Natural killer cell treated with Interleukin-12 subunit alpha and Interleukin-12 subunit beta and Interleukin-15 and Interleukin-18, amount 100 ng/mL, for 72 hours (primary cell): ENCODE measurements around the gene PKP4. TPM values are rescaled to one million over a fixed set of nuclear protein-coding genes. Genes with fewer than 3 reads are reported as not detected.

Source experiments
- ATAC-seq, 2 donors: fragments of 150-1000 bp; cut with Tn5 transposase in 1 of 2; sonication (Bioruptor Pico), chemical (Tn5 transposase) in 1 of 2; 2 replicates each; pipeline ENCODE4 v1.10.0; 2021
- DNase-seq: peaks from one replicate; pipeline ENCODE4 v3.0.0; 2022; ENCODE audit warnings: low spot score
- H3K27ac Mint-ChIP-seq, 2 donors: 1 replicate in 1 of 2; 2 replicates in 1 of 2; pipeline ENCODE4 v1.8.0; 2022; ENCODE audit warnings: mixed read lengths in 2 of 2, mild to moderate bottlenecking in 1 of 2, moderate library complexity in 1 of 2
- H3K27me3 Mint-ChIP-seq, 2 donors: 1 replicate in 1 of 2; 2 replicates in 1 of 2; pipeline ENCODE4 v1.8.0; 2022; ENCODE audit warnings: mixed read lengths in 2 of 2
- H3K36me3 Mint-ChIP-seq: one replicate; pipeline ENCODE4 v1.8.0; 2022; ENCODE audit warnings: mixed read lengths
- H3K4me1 Mint-ChIP-seq, 2 donors: 1 replicate in 1 of 2; 2 replicates in 1 of 2; pipeline ENCODE4 v1.8.0; 2022; ENCODE audit warnings: low read depth in 2 of 2, mixed read lengths in 2 of 2, mild to moderate bottlenecking in 1 of 2
- H3K4me3 Mint-ChIP-seq: one replicate; pipeline ENCODE4 v1.8.0; 2022; ENCODE audit warnings: mixed read lengths
- H3K9me3 Mint-ChIP-seq: 2 replicates; pipeline ENCODE4 v1.8.0; 2022; ENCODE audit warnings: mixed read lengths
- total RNA-seq, 2 donors: library from RNA; stranded (reverse); gene quantifications; one replicate each; pipeline ENCODE4 v1.2.3, GENCODE V29; 2022

The PKP4 gene
- total RNA-seq, 2 donors from 2014 or later, result 16.9 to 54.4 TPM

- no peak overlapping the region for H3K27ac Mint-ChIP-seq
- ATAC-seq, result peak in 1 of 2 donors; percentile 32
- no peak overlapping the region for H3K4me3 Mint-ChIP-seq
- no peaks in the 10 kb centered on the region for H3K4me1 Mint-ChIP-seq
- H3K9me3 Mint-ChIP-seq, result no peaks in the 10 kb centered on the region
- peaks cover 8% of the 10 kb centered on the region for H3K36me3 Mint-ChIP-seq
- H3K27me3 Mint-ChIP-seq, result no peaks in the 10 kb centered on the region
- DNase-seq, result no peak
Observed at GRCh38 chr2:158619496-158619895, 162.7 kb downstream of the PKP4 start.

GRCh38 chr2:158620656-158621055 is 163.9 kb downstream of the PKP4 start:
- no peak overlapping the region for H3K27ac Mint-ChIP-seq
- H3K9me3 Mint-ChIP-seq, result no peaks in the 10 kb centered on the region
- no peak overlapping the region for H3K4me3 Mint-ChIP-seq
- peaks cover 8% of the 10 kb centered on the region for H3K36me3 Mint-ChIP-seq
- no peaks in the 10 kb centered on the region for H3K4me1 Mint-ChIP-seq
- no peaks in the 10 kb centered on the region for H3K27me3 Mint-ChIP-seq
- no peak for DNase-seq
- no peak for ATAC-seq

- Mint-ChIP-seq H3K9me3 (no peaks in the 10 kb centered on the region), H3K4me1 (no peaks in the 10 kb centered on the region), H3K27ac (no peak overlapping the region), H3K4me3 (no peak overlapping the region), H3K36me3 (peaks cover 8% of the 10 kb centered on the region), H3K27me3 (no peaks in the 10 kb centered on the region)
- no peak for ATAC-seq
- DNase-seq, result no peak
Observed at GRCh38 chr2:158624071-158624667, 167.4 kb downstream of the PKP4 start.

DNA sequence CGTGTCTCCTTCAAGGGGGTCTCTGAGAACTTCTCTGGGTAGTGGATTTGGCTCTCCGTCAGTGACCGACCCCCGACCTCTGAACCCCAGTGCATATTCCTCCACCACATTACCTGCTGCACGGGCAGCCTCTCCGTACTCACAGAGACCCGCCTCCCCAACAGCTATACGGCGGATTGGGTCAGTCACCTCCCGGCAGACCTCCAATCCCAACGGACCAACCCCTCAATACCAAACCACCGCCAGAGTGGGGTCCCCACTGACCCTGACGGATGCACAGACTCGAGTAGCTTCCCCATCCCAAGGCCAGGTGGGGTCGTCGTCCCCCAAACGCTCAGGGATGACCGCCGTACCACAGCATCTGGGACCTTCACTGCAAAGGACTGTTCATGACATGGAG is 168.2 kb downstream of the PKP4 start:
- H3K4me3 Mint-ChIP-seq, result no peak overlapping the region
- no peak for DNase-seq
- no peak overlapping the region for H3K27ac Mint-ChIP-seq
- H3K27me3 Mint-ChIP-seq, result no peaks in the 10 kb centered on the region
- peaks cover 8% of the 10 kb centered on the region for H3K36me3 Mint-ChIP-seq
- H3K9me3 Mint-ChIP-seq, result no peaks in the 10 kb centered on the region
- H3K4me1 Mint-ChIP-seq, result no peaks in the 10 kb centered on the region
- ATAC-seq, result peak in 1 of 2 donors; percentile 28

GRCh38 chr2:158629116-158629515 is 172.4 kb downstream of the PKP4 start:
- Mint-ChIP-seq H3K4me3 (no peak overlapping the region), H3K4me1 (no peaks in the 10 kb centered on the region), H3K27ac (no peak overlapping the region), H3K36me3 (peaks cover 7% of the 10 kb centered on the region), H3K27me3 (no peaks in the 10 kb centered on the region), H3K9me3 (no peaks in the 10 kb centered on the region)
- ATAC-seq, result no peak
- DNase-seq, result no peak

DNA sequence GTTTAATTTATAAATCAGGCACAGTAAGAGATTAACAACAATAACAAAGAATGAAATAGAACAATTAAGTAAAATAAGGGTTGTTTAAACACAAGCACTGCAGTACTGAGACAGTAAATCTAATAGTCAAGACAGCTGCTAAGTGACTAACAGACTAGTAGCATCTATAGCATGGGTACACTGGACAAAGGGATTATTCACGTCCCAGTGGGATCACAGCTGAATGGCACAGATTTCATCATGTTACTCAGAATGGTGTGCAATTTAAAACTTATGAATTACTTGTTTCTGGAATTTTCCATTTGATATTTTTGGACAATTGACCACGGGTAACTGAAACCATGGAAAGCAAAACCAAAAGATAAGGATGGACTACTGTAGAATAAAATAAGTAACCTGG is 176.5 kb downstream of the PKP4 start:
- no peak for DNase-seq
- Mint-ChIP-seq H3K4me3 (no peak overlapping the region), H3K27me3 (no peaks in the 10 kb centered on the region), H3K4me1 (no peaks in the 10 kb centered on the region), H3K9me3 (no peaks in the 10 kb centered on the region), H3K36me3 (peaks cover 7% of the 10 kb centered on the region), H3K27ac (no peak overlapping the region)
- ATAC-seq, result no peak

- Mint-ChIP-seq H3K4me1 (no peaks in the 10 kb centered on the region), H3K4me3 (no peak overlapping the region), H3K9me3 (no peaks in the 10 kb centered on the region), H3K36me3 (peaks cover 7% of the 10 kb centered on the region), H3K27ac (no peak overlapping the region), H3K27me3 (no peaks in the 10 kb centered on the region)
- DNase-seq (no peak), ATAC-seq (no peak)
Observed at GRCh38 chr2:158634627-158635026, 177.9 kb downstream of the PKP4 start.

DNA sequence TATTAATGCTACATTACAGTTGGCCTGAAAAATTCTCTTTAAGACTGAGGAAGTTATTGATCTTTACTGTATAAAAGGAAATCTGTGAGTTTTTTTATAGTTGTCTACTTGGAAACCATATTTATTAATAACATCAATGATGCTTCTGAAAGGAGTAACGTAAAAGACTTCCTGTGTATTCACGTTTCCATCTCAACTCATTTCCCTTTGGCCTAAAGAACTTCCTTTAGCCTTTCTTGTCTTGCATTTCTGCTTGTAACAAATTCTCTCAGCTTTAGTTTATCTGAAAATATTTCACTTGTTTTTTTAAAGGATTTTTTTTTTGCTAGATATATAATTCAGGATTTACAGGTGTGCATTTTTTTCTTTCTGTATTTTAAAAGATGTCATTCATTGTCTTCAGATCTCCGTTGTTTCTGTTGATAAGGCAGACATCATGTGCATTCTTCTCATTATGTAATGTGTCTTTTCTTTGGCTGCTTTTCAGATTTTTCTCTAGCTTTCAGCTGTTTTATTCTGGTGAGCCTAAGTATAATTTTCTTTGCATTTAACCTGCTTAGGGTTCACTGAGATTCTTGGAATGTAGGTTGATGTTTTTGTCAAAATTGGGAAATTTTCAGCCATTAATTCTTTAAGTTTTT is 179.3 kb downstream of the PKP4 start:
- ATAC-seq, result no peak
- no peak overlapping the region for H3K4me3 Mint-ChIP-seq
- H3K9me3 Mint-ChIP-seq, result no peaks in the 10 kb centered on the region
- no peaks in the 10 kb centered on the region for H3K4me1 Mint-ChIP-seq
- H3K27me3 Mint-ChIP-seq, result no peaks in the 10 kb centered on the region
- H3K36me3 Mint-ChIP-seq, result peaks cover 7% of the 10 kb centered on the region
- no peak for DNase-seq
- no peak overlapping the region for H3K27ac Mint-ChIP-seq

DNA sequence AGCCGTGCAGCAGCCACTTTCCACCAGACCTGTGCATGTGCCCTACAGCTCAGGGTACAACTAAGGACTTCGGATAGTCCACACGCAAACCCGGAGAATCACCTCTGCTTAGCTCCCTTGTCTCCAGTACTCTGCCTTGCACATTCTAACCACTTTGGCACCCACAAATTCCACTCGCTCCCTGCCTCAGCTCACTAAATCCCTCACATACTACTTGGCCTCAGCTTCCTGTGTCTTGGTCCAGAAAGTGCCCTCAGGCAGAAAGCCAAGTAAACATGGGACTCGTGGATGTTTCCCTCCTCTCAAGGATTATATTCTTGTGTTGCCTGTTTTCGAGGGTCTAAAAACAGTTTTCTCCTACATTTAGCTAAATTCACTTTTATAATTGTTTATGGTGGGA is 180.6 kb downstream of the PKP4 start:
- ATAC-seq, result no peak
- H3K27ac Mint-ChIP-seq, result no peak overlapping the region
- DNase-seq, result no peak
- no peaks in the 10 kb centered on the region for H3K36me3 Mint-ChIP-seq
- H3K4me3 Mint-ChIP-seq, result no peak overlapping the region
- no peaks in the 10 kb centered on the region for H3K9me3 Mint-ChIP-seq
- H3K27me3 Mint-ChIP-seq, result no peaks in the 10 kb centered on the region
- no peaks in the 10 kb centered on the region for H3K4me1 Mint-ChIP-seq

- no peaks in the 10 kb centered on the region for H3K4me1 Mint-ChIP-seq
- no peak overlapping the region for H3K4me3 Mint-ChIP-seq
- no peak for DNase-seq
- H3K36me3 Mint-ChIP-seq, result no peaks in the 10 kb centered on the region
- no peak overlapping the region for H3K27ac Mint-ChIP-seq
- no peaks in the 10 kb centered on the region for H3K9me3 Mint-ChIP-seq
- H3K27me3 Mint-ChIP-seq, result no peaks in the 10 kb centered on the region
- no peak for ATAC-seq
Observed at GRCh38 chr2:158644139-158644538, 187.4 kb downstream of the PKP4 start.

DNA sequence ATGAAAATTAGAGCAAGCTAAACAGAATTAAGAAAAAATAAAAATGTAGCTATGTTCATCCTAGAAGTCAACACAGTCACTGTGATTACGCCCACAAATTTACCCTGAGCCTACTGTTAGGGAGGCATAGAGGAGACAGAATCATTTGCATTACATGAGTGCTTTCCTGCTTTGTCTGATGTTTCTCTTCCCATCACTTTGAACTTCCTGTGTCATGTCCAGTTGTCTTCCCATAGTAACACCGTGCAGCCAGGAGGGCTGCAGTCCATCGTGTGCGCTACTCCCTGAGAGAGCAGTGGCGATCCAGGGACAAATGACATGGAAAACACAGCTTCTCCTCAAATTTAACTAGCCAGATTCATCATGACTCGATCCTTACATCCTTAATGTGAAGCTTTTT is 188.5 kb downstream of the PKP4 start:
- Mint-ChIP-seq H3K4me3 (no peak overlapping the region), H3K27me3 (no peaks in the 10 kb centered on the region), H3K27ac (no peak overlapping the region), H3K4me1 (no peaks in the 10 kb centered on the region), H3K36me3 (no peaks in the 10 kb centered on the region), H3K9me3 (no peaks in the 10 kb centered on the region)
- ATAC-seq (no peak), DNase-seq (no peak)

DNA sequence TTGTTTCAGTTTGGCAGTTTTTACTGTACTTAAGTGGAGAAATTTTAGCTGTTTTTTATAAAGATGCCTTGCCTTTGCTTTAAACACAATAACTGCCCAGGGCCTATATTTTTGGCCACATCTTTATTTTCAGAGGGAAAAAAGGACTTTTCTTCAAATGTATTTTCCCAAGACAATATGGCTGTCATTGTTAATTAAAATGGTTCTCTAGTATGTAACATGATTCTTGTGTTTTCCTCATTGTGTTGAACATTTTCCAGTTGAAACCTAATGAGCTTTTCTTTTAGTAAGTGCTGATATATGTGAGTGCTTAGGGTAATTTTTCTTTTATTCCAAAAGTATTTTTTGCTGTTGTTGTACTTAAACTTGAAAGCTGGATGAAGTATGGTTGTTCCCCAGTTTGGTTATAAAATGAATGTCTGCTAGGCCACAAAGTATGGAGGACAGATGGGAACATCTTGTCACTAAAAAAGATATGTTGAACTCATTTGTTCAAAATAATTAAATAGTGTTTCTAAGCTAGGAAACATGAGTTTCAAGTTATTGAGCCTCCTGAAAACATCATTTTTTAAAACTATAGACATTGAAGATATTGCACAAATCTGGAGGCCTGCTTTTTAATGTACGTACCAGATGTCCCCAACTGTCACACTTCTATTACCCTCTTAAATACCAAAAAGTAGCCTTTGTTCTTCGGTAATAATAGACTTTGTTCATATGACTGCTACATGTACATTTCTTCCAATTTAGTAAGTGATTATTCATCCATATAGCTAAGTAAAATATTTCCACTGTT is 190.9 kb downstream of the PKP4 start:
- H3K27me3 Mint-ChIP-seq, result no peaks in the 10 kb centered on the region
- H3K27ac Mint-ChIP-seq, result no peak overlapping the region
- no peaks in the 10 kb centered on the region for H3K9me3 Mint-ChIP-seq
- H3K36me3 Mint-ChIP-seq, result no peaks in the 10 kb centered on the region
- no peak for DNase-seq
- H3K4me1 Mint-ChIP-seq, result no peaks in the 10 kb centered on the region
- ATAC-seq, result no peak
- H3K4me3 Mint-ChIP-seq, result no peak overlapping the region

GRCh38 chr2:158649846-158650245 is 193.1 kb downstream of the PKP4 start:
- ATAC-seq (peak; percentile 24 to 43), DNase-seq (no peak)
- Mint-ChIP-seq H3K4me1 (no peaks in the 10 kb centered on the region), H3K27ac (no peak overlapping the region), H3K9me3 (no peaks in the 10 kb centered on the region), H3K4me3 (no peak overlapping the region), H3K36me3 (no peaks in the 10 kb centered on the region), H3K27me3 (no peaks in the 10 kb centered on the region)

DNA sequence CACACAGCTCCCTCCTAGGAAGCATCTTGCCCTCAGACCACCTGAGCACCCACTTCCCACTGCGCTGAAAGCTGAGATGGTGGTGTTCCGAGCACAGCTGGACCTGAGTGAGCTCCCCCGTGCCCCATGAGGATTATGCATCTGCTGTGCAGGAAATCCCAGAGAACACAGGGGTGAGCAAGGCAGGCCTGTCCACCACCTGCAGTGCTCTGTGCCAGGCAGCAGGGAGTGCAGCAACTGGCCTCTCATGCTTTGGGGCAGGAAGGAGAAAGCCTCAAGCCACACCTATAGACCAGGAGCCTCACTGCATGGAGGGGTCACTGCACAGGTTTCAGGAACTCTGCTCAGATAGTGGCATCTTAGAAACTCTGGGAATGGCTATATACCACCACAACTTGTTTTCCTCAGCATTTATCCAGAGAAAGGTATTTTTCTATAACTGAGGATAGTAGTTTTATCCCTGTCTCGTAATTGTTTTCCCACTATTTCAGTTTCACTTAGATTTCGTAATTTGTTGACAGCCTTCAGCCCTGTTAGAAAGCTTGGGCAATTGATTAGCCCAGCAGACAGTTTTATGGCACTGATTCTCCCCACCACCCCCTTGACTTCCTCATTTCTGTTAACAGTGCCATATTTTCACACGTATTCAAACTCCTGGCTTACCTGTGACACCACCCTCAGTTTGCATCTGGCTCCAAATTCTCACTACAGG is 194.1 kb downstream of the PKP4 start:
- Mint-ChIP-seq H3K27me3 (no peaks in the 10 kb centered on the region), H3K27ac (no peak overlapping the region), H3K4me1 (no peaks in the 10 kb centered on the region), H3K9me3 (no peaks in the 10 kb centered on the region), H3K36me3 (no peaks in the 10 kb centered on the region), H3K4me3 (no peak overlapping the region)
- peak; percentile 27 to 54 for ATAC-seq
- DNase-seq, result no peak
